HepG2 (cell line): ENCODE measurements around the gene TAF3. TPM values are rescaled to one million over a fixed set of nuclear protein-coding genes. Genes with fewer than 3 reads are reported as not detected.

ENCODE experiments used
- CHD2 ChIP-seq: IDR thresholded peaks from 2 replicates; pipeline ENCODE4 v1.6.1; 2011; ENCODE audit warnings: low read depth, low read length, improper control_type of control experiment
- HES4 ChIP-seq: sonication (generic); formaldehyde crosslinking; IDR thresholded peaks from 2 replicates; pipeline ENCODE4 v1.9.0; 2021; ENCODE audit warnings: mild to moderate bottlenecking, missing genetic modification reagents, borderline replicate concordance
- HNF4A ChIP-seq: sonication (generic); formaldehyde crosslinking; IDR thresholded peaks from 2 replicates; pipeline ENCODE4 v1.4.0; 2020; ENCODE audit warnings: missing genetic modification reagents
- HNRNPUL1 ChIP-seq: fragments of 200-400 bp; formaldehyde crosslinking; IDR thresholded peaks from 2 replicates; pipeline ENCODE4 v1.6.1; 2017; ENCODE audit warnings: low read depth, mild to moderate bottlenecking, low read length, moderate library complexity
- JARID2 ChIP-seq: sonication (generic); formaldehyde crosslinking; IDR thresholded peaks from 2 replicates; pipeline ENCODE4 v1.8.1; 2023; ENCODE audit warnings: missing genetic modification reagents, inconsistent platforms; ENCODE audit not compliant: insufficient replicate concordance
- KLF15 ChIP-seq: sonication (generic); formaldehyde crosslinking; IDR thresholded peaks from 2 replicates; pipeline ENCODE4 v1.8.1; 2023; ENCODE audit warnings: borderline replicate concordance, mild to moderate bottlenecking, inconsistent platforms, missing genetic modification reagents, mixed read lengths
- MIXL1 ChIP-seq: IDR thresholded peaks from 2 replicates; pipeline ENCODE4 v1.6.1; 2016
- NCOA2 ChIP-seq: sonication (generic); formaldehyde crosslinking; IDR thresholded peaks from 2 replicates; pipeline ENCODE4 v1.8.0; 2022; ENCODE audit warnings: inconsistent platforms
- PBX2 ChIP-seq: IDR thresholded peaks from 2 replicates; pipeline ENCODE4 v1.6.1; 2016; ENCODE audit warnings: control low read depth
- POLR2AphosphoS2 ChIP-seq: IDR thresholded peaks from 2 replicates; pipeline ENCODE4 v1.6.1; 2011; ENCODE audit warnings: low read depth, low read length, improper control_type of control experiment
- RARA ChIP-seq: IDR thresholded peaks from 2 replicates; pipeline ENCODE4 v1.6.1; 2016; ENCODE audit warnings: missing genetic modification reagents, missing compliant biosample characterization
- TBL1XR1 ChIP-seq: fragments of 150-350 bp; IDR thresholded peaks from 2 replicates; pipeline ENCODE4 v1.6.1; 2014; ENCODE audit warnings: borderline replicate concordance, low read length; ENCODE audit not compliant: partially characterized antibody
- YEATS4 ChIP-seq: sonication (generic); formaldehyde crosslinking; IDR thresholded peaks from 2 replicates; pipeline ENCODE4 v1.4.0; 2020; ENCODE audit warnings: missing genetic modification reagents, borderline replicate concordance
- ZBTB49 ChIP-seq: sonication (generic); formaldehyde crosslinking; IDR thresholded peaks from 2 replicates; pipeline ENCODE4 v1.4.0; 2020; ENCODE audit warnings: missing genetic modification reagents, borderline replicate concordance
- ZMAT3 ChIP-seq: sonication (generic); formaldehyde crosslinking; conservative IDR thresholded peaks from 2 replicates; pipeline ENCODE4 v1.7.0; 2021; ENCODE audit warnings: missing genetic modification reagents
- ZNF101 ChIP-seq: sonication (generic); formaldehyde crosslinking; IDR thresholded peaks from 2 replicates; pipeline ENCODE4 v1.4.0; 2020; ENCODE audit warnings: mild to moderate bottlenecking, low read depth, missing genetic modification reagents, borderline replicate concordance
- ZNF256 ChIP-seq: sonication (generic); formaldehyde crosslinking; conservative IDR thresholded peaks from 2 replicates; pipeline ENCODE4 v1.4.0; 2020; ENCODE audit warnings: missing genetic modification reagents
- ZNF350 ChIP-seq: sonication (generic); formaldehyde crosslinking; IDR thresholded peaks from 2 replicates; pipeline ENCODE4 v1.4.0; 2020; ENCODE audit warnings: mild to moderate bottlenecking, low read depth, missing genetic modification reagents, borderline replicate concordance
- ZNF44 ChIP-seq: sonication (generic); formaldehyde crosslinking; IDR thresholded peaks from 2 replicates; pipeline ENCODE4 v1.5.1; 2020; ENCODE audit warnings: mild to moderate bottlenecking, missing genetic modification reagents
- ZNF615 ChIP-seq: sonication (generic); formaldehyde crosslinking; IDR thresholded peaks from 2 replicates; pipeline ENCODE4 v1.5.0; 2020; ENCODE audit warnings: mild to moderate bottlenecking, missing genetic modification reagents, borderline replicate concordance
- ZNF652 ChIP-seq: IDR thresholded peaks from 2 replicates; pipeline ENCODE4 v1.6.1; 2016; ENCODE audit warnings: low read depth, borderline replicate concordance
- ZNF790 ChIP-seq: sonication (generic); formaldehyde crosslinking; IDR thresholded peaks from 2 replicates; pipeline ENCODE4 v1.8.0; 2022; ENCODE audit warnings: missing genetic modification reagents, mild to moderate bottlenecking, borderline replicate concordance
- ZNF878 ChIP-seq: sonication (generic); formaldehyde crosslinking; IDR thresholded peaks from 2 replicates; pipeline ENCODE4 v1.8.1; 2023; ENCODE audit warnings: mild to moderate bottlenecking, missing genetic modification reagents, moderate library complexity
- polyA plus RNA-seq, 8 experiments: library from polyadenylated mRNA; depleted of rRNA in 3 of 8; stranded (reverse) in 7 of 8; unstranded in 1 of 8; fragments of >200 nt; fragmentation: Illumina TruSeq in 4 of 8; extraction: Trizol in 4 of 8; gene quantifications; 2 replicates each; pipeline versions ENCODE4 v1.2.1 to v1.2.3, GENCODE V29; 2011 to 2016; ENCODE audit warnings: low read depth in 4 of 8, missing spikeins in 1 of 8, mixed read lengths in 1 of 8; ENCODE audit not compliant: insufficient read depth in 1 of 8
- total RNA-seq, 5 experiments: library from RNA; depleted of rRNA; stranded (reverse); fragments of >200 nt; fragmentation: Illumina TruSeq; extraction: Trizol; gene quantifications; 2 replicates each; pipeline ENCODE4 v1.2.3, GENCODE V29; 2016; ENCODE audit warnings: low read depth in 1 of 5
- TF ChIP-seq, protein P1 (sequence below): sonication (generic); formaldehyde crosslinking; IDR thresholded peaks from 2 replicates; pipeline ENCODE4 v1.4.0; 2020; ENCODE audit warnings: missing genetic modification reagents

TAF3 gene
- total and polyA plus RNA-seq, 2 of the 13 experiments (the other 11 are each of a cell fraction or from before 2014, with no cell fraction given): 1.7 to 2.9 TPM

DNA sequence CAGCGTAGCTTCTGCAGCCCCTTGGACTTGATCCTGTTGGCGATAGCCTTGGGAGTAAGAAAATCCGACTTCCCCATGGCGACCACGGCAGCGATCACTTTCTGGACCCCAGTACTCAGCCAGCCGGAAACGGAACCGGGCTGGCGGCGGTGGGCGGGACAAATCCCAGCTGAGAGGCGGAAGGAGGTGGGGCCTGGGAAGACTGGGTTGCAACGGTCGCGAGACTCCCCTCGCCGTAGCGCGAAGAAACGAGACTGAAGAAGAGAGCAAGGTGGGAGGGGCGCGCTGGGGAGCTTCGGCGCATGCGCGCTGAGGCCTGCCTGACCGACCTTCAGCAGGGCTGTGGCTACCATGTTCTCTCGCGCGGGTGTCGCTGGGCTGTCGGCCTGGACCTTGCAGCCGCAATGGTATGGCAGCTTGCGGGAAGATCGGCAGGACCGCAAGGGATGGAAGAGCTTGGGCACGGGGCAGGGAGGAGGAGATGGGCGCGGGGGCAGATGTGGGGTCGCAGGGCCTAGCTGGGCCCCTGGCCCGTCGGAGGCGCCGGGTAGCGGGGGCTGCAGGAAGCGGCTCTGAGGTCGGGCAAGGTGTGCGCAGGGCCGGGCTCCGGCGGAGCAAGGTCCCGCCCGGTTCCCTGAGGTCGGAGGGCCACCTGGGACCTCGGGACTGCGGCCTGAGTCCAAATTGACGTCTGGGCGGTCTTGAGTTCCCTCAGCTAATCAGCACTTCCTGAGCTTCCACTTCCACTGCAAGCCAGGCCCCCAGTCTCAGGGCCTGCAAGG lies 30.3 kb upstream of the TAF3 start, which contains the start of the genes ATP5F1C and KIN (continued):
- TF ChIP-seq ZNF878 (CRISPR knock-in tag) (no peak), HNF4A (CRISPR knock-in tag) (0 out of 2 replicates have a peak, but pooled peaks have one; percentile 7), ZNF790 (CRISPR knock-in tag) (0 out of 2 replicates have a peak, but pooled peaks have one; percentile 18), POLR2AphosphoS2 (no peak; the same call in 1 of the 2 replicates), ZNF256 (CRISPR knock-in tag) (peak; percentile 19; the same call in 1 of the 2 replicates), ZBTB49 (CRISPR knock-in tag) (no peak), MIXL1 (CRISPR knock-in tag) (no peak), TBL1XR1 (no peak), HES4 (peak; percentile 59; the same call in 1 of the 2 replicates), ZNF101 (CRISPR knock-in tag) (no peak), KLF15 (no peak), ZNF350 (peak; percentile 76; the same call in 1 of the 2 replicates), HNRNPUL1 (no peak), CHD2 (peak; percentile 98), ZNF652 (CRISPR knock-in tag) (no peak), PBX2 (CRISPR knock-in tag) (no peak), ZMAT3 (CRISPR knock-in tag) (0 out of 2 replicates have a peak, but pooled peaks have one; percentile 73), ZNF44 (CRISPR knock-in tag) (no peak), YEATS4 (CRISPR knock-in tag) (peak; percentile 62; the same call in 1 of the 2 replicates), RARA (CRISPR knock-in tag) (no peak), JARID2 (CRISPR knock-in tag) (no peak), ZNF615 (CRISPR knock-in tag) (no peak), NCOA2 (no peak)
- TF ChIP-seq, protein P1, sequence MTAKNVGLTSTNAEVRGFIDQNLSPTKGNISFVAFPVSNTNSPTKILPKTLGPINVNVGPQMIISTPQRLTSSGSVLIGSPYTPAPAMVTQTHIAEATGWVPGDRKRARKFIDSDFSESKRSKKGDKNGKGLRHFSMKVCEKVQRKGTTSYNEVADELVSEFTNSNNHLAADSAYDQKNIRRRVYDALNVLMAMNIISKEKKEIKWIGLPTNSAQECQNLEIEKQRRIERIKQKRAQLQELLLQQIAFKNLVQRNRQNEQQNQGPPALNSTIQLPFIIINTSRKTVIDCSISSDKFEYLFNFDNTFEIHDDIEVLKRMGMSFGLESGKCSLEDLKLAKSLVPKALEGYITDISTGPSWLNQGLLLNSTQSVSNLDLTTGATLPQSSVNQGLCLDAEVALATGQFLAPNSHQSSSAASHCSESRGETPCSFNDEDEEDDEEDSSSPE (CRISPR knock-in tag): peak; percentile 52; the same call in 1 of the 2 replicates
